Fibroblast of lung (primary cell): ENCODE measurements around the gene CMTM5. TPM values are rescaled to one million over a fixed set of nuclear protein-coding genes. Genes with fewer than 3 reads are reported as not detected.
"Not testable (repeated sequence)": the region's sequence is repeated elsewhere in the genome, so short reads cannot be mapped to it uniquely, and the experiment has no call there.

Experiments
- DNase-seq, 2 donors: peaks; one replicate each; pipeline versions ENCODE4 v3.0.0 to v3.0.0-alpha.2; 2010; ENCODE audit warnings: low read depth in 2 of 2
- H2AFZ ChIP-seq: 2 replicates; pipeline ENCODE4 v1.5.1; 2012; ENCODE audit warnings: low read length, control low read depth, inconsistent platforms
- H3K27ac ChIP-seq: 2 replicates; pipeline ENCODE4 v1.5.1; 2011; ENCODE audit warnings: low read length, control low read depth; ENCODE audit not compliant: insufficient read depth
- H3K27me3 ChIP-seq: 2 replicates; pipeline ENCODE4 v1.5.1; 2011; ENCODE audit warnings: mild to moderate bottlenecking, low read length; ENCODE audit not compliant: control insufficient read depth, insufficient read depth
- H3K36me3 ChIP-seq: 2 replicates; pipeline ENCODE4 v1.5.1; 2011; ENCODE audit warnings: low read length; ENCODE audit not compliant: control insufficient read depth, insufficient read depth
- H3K4me1 ChIP-seq: 2 replicates; pipeline ENCODE4 v1.5.1; 2011; ENCODE audit warnings: low read length; ENCODE audit not compliant: control insufficient read depth, insufficient read depth; ENCODE audit errors: extremely low read depth
- H3K4me2 ChIP-seq: 2 replicates; pipeline ENCODE4 v1.5.1; 2011; ENCODE audit warnings: low read length, control low read depth; ENCODE audit not compliant: insufficient read depth; ENCODE audit errors: extremely low read depth
- H3K4me3 ChIP-seq, 4 experiments: fragments of 200-600 bp in 1 of 4; sonication (generic) in 1 of 4; replicated peaks in 1 of 4; 2 replicates each; pipeline ENCODE4 v1.5.1; 2011 to 2016; ENCODE audit warnings: low read length in 4 of 4, low read depth in 3 of 4, mild to moderate bottlenecking in 3 of 4, control low read depth in 2 of 4, inconsistent platforms in 1 of 4, mixed read lengths in 1 of 4; ENCODE audit not compliant: insufficient read depth in 1 of 4; ENCODE audit errors: control extremely low read depth in 1 of 4
- H3K79me2 ChIP-seq: 2 replicates; pipeline ENCODE4 v1.5.1; 2012; ENCODE audit warnings: mild to moderate bottlenecking, low read length, inconsistent platforms; ENCODE audit not compliant: control insufficient read depth, insufficient read depth
- H3K9ac ChIP-seq: 2 replicates; pipeline ENCODE4 v1.5.1; 2011; ENCODE audit warnings: mild to moderate bottlenecking, low read length, control low read depth; ENCODE audit not compliant: insufficient read depth
- H3K9me3 ChIP-seq: 2 replicates; pipeline ENCODE4 v1.5.1; 2012; ENCODE audit warnings: low read depth, low read length; ENCODE audit not compliant: control insufficient read depth, insufficient read depth
- H4K20me1 ChIP-seq: 2 replicates; pipeline ENCODE4 v1.5.1; 2011; ENCODE audit warnings: low read length; ENCODE audit not compliant: control insufficient read depth, insufficient read depth; ENCODE audit errors: extremely low read depth
- EZH2 ChIP-seq: IDR thresholded peaks from 2 replicates; pipeline ENCODE4 v1.5.1; 2012; ENCODE audit warnings: low read length, control low read depth, mild to moderate bottlenecking; ENCODE audit errors: missing control alignments
- polyA plus RNA-seq, 2 donors: library from polyadenylated mRNA; depleted of rRNA in 1 of 2; stranded (reverse) in 1 of 2; unstranded in 1 of 2; fragments of >200 nt; gene quantifications; 2 replicates each; pipeline ENCODE4 v1.2.1, GENCODE V29; 2011 to 2012; ENCODE audit warnings: missing spikeins in 1 of 2
- total RNA-seq: library from RNA; depleted of rRNA; stranded (reverse); fragments of >200 nt; gene quantifications from 2 replicates; pipeline ENCODE4 v1.2.1, GENCODE V29; 2014
- TF ChIP-seq, protein P1 (sequence below), 2 donors: IDR thresholded peaks in 1 of 2; conservative IDR thresholded peaks in 1 of 2; 1 replicate in 1 of 2; 2 replicates in 1 of 2; pipeline ENCODE4 v1.5.1; 2011 to 2012; ENCODE audit warnings: low read length in 2 of 2, control low read depth in 1 of 2, inconsistent platforms in 1 of 2, low read depth in 1 of 2, mild to moderate bottlenecking in 1 of 2

Gene CMTM5
- total and polyA plus RNA-seq, 2 donors (not counting 1 experiment from before 2014, with no cell fraction given), result 0.08 to 0.33 TPM

DNA sequence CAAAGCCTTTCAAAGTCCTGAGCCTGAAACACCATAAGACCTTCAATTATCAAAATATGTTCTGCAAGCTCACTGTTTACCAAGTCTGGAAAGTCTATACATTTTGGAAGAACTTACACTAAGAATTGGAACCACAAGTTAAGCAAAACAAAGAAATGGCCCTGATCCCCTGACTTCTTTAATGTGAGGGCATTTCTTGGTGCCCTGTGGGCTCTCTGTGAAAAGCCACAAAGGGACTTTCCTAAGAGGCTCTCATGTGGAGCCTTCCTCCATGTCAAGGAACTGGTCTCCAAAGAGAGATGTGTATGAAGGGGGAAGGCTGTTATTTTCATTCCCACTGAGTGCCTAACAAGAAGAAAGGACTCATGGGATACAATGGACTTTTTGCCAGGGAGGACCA, 44.7 kb downstream of the CMTM5 start:
- Histone ChIP-seq H3K4me2 (no peak overlapping the region), H3K36me3 (no peaks in the 10 kb centered on the region), H3K9me3 (no peaks in the 10 kb centered on the region), H3K9ac (no peak overlapping the region), H3K79me2 (no peaks in the 10 kb centered on the region), H3K4me1 (no peaks in the 10 kb centered on the region), H4K20me1 (no peaks in the 10 kb centered on the region), H2AFZ (no peak overlapping the region), H3K27me3 (peaks cover 6% of the 10 kb centered on the region), H3K27ac (no peak overlapping the region), H3K4me3 (no peak overlapping the region)
- DNase-seq, result no peak
- TF ChIP-seq EZH2, result no peak
- TF ChIP-seq, protein P1, sequence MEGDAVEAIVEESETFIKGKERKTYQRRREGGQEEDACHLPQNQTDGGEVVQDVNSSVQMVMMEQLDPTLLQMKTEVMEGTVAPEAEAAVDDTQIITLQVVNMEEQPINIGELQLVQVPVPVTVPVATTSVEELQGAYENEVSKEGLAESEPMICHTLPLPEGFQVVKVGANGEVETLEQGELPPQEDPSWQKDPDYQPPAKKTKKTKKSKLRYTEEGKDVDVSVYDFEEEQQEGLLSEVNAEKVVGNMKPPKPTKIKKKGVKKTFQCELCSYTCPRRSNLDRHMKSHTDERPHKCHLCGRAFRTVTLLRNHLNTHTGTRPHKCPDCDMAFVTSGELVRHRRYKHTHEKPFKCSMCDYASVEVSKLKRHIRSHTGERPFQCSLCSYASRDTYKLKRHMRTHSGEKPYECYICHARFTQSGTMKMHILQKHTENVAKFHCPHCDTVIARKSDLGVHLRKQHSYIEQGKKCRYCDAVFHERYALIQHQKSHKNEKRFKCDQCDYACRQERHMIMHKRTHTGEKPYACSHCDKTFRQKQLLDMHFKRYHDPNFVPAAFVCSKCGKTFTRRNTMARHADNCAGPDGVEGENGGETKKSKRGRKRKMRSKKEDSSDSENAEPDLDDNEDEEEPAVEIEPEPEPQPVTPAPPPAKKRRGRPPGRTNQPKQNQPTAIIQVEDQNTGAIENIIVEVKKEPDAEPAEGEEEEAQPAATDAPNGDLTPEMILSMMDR (conservative IDR thresholded peaks at IDR 0.05 in 1 of 2, IDR thresholded peaks at IDR 0.05 in 1 of 2; ENCODE audit: low read depth in 1 of 2, low read length in 2 of 2), result no peak

DNA sequence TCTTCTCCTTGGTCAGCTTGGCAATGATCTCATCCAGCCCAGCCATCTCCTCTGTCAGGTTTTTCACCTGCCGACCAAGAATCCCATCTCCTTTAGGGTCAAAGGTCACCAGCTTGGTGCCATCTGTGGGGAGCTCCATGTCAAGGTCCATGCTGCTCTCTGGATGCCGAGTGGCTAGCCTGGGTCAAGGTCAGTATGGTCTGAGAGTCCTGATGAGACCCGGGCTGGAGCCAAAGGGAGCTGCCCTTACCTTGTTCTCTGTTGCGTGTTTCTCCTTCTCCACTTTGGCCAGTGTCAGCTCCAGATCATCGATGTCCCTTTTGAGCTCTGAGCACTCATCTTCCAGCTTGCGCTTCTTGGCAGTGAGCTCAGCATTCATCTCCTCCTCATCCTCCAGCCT, 46.8 kb downstream of the CMTM5 start:
- Histone ChIP-seq H3K36me3 (no peaks in the 10 kb centered on the region), H3K4me3 (no peak overlapping the region), H3K4me2 (no peak overlapping the region), H4K20me1 (no peaks in the 10 kb centered on the region), H3K9ac (no peak overlapping the region), H3K4me1 (no peaks in the 10 kb centered on the region), H3K79me2 (no peaks in the 10 kb centered on the region), H3K9me3 (no peaks in the 10 kb centered on the region), H3K27ac (no peak overlapping the region), H2AFZ (no peak overlapping the region), H3K27me3 (peaks cover 6% of the 10 kb centered on the region)
- DNase-seq, result no peak
- TF ChIP-seq, protein P1 (conservative IDR thresholded peaks at IDR 0.05 in 1 of 2, IDR thresholded peaks at IDR 0.05 in 1 of 2; ENCODE audit: low read depth in 1 of 2, low read length in 2 of 2), result no peak
- TF ChIP-seq EZH2, result no peak

DNA sequence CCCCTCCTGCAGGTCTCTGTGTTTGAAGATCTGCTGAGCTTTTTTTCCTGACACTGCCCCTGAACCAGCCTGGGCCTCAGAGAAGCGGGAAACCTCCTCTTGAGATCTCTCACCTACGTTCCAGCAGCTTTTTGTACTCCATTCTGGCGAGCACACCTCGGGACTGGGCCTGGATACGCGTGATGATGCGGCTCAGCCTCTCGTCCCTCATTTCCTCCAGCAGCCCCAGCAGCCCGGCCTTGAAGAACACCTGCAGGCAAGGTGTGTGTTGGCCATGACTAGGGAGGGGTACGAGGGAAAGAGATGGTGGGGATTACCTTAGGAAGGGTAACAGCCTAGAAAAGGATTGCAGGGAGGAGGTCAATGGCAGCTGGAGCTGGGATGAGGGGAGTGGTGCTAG, 48.3 kb downstream of the CMTM5 start:
- Histone ChIP-seq H3K27ac (no peak overlapping the region), H3K27me3 (peaks cover 6% of the 10 kb centered on the region), H3K9me3 (no peaks in the 10 kb centered on the region), H2AFZ (no peak overlapping the region), H4K20me1 (no peaks in the 10 kb centered on the region), H3K79me2 (no peaks in the 10 kb centered on the region), H3K9ac (no peak overlapping the region), H3K4me1 (no peaks in the 10 kb centered on the region), H3K36me3 (no peaks in the 10 kb centered on the region), H3K4me2 (no peak overlapping the region), H3K4me3 (no peak overlapping the region)
- no peak for TF ChIP-seq EZH2
- TF ChIP-seq, protein P1 (conservative IDR thresholded peaks at IDR 0.05 in 1 of 2, IDR thresholded peaks at IDR 0.05 in 1 of 2; ENCODE audit: low read depth in 1 of 2, low read length in 2 of 2), result no peak
- DNase-seq, result no peak

DNA sequence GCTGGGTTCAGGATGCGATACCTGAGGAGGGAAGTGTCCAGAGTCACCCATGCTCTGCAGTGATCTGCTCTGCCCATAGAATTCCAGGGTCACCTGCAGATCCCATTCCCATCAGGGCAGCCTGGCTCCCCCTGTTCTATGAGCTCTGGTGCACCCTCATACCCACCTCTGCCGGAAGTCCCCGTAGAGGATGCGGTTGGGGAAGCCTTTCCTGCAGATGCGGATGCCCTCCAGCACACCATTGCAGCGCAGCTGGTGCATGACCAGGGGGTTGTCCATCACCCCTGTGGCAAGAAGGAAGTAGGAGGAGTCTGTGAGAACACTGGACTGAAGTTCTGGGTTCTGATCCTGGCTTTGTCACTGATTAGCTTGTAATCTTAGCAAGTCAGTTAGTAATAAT, 49.0 kb downstream of the CMTM5 start:
- H3K79me2 ChIP-seq, H3K27me3 ChIP-seq, H2AFZ ChIP-seq, H3K4me3 ChIP-seq, H3K9ac ChIP-seq, H3K36me3 ChIP-seq, H3K27ac ChIP-seq, H3K9me3 ChIP-seq, H3K4me2 ChIP-seq, H4K20me1 ChIP-seq, H3K4me1 ChIP-seq, DNase-seq: not testable (repeated sequence)
